ENCODE results near the gene C10orf90. TPM values are rescaled to one million over a fixed set of nuclear protein-coding genes. Genes with fewer than 3 reads are reported as not detected.

Gene C10orf90
- total RNA-seq, 2 experiments from 2014 or later = not detected

GRCh38 chr10:126658928-126659327 lies 11.6 kb downstream of the C10orf90 start:
- no peaks in the 10 kb centered on the region for H3K36me3 ChIP-seq (ENCODE audit: insufficient read depth, low read length)
- Mint-ChIP-seq H3K36me3 (ENCODE audit: low read depth) (no peaks in the 10 kb centered on the region), H3K4me1 (ENCODE audit: low read depth) (no peaks in the 10 kb centered on the region), H3K27me3 (peaks cover 9% of the 10 kb centered on the region), H3K9me3 (no peaks in the 10 kb centered on the region), H3K4me3 (no peak overlapping the region), H3K27ac (no peak overlapping the region)
- ATAC-seq (ENCODE audit: poor library complexity) (no peak), DNase-seq (no peak)
- ChIA-PET POLR2A (no interaction called here), CTCF (no interaction called here)
- H3K27me3 ChIP-seq (ENCODE audit: control insufficient read depth in 1 of 2, insufficient read depth in 2 of 2, low read length in 2 of 2) = no peaks in the 10 kb centered on the region
- TF ChIP-seq, protein P1, sequence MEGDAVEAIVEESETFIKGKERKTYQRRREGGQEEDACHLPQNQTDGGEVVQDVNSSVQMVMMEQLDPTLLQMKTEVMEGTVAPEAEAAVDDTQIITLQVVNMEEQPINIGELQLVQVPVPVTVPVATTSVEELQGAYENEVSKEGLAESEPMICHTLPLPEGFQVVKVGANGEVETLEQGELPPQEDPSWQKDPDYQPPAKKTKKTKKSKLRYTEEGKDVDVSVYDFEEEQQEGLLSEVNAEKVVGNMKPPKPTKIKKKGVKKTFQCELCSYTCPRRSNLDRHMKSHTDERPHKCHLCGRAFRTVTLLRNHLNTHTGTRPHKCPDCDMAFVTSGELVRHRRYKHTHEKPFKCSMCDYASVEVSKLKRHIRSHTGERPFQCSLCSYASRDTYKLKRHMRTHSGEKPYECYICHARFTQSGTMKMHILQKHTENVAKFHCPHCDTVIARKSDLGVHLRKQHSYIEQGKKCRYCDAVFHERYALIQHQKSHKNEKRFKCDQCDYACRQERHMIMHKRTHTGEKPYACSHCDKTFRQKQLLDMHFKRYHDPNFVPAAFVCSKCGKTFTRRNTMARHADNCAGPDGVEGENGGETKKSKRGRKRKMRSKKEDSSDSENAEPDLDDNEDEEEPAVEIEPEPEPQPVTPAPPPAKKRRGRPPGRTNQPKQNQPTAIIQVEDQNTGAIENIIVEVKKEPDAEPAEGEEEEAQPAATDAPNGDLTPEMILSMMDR (IDR thresholded peaks at IDR 0.05) = no peak
- no peaks in the 10 kb centered on the region for H3K4me1 ChIP-seq (ENCODE audit: insufficient read depth, low read length)
- intact Hi-C loops (cut with DNase I, micrococcal nuclease) = loop anchor here in 1 of 2 experiments (10.0 kb wide), 1 partner anchor 56 kb away; no protein-coding TSS in a partner anchor
- H3K9me3 ChIP-seq (ENCODE audit: control insufficient read depth in 1 of 2, insufficient read depth in 1 of 2, low read length in 2 of 2) = peaks cover 0 to 3% of the 10 kb centered on the region in 2 experiments
- no peak overlapping the region for H3K27ac ChIP-seq (ENCODE audit: low read depth in 1 of 2, low read length in 2 of 2)
- H3K4me3 ChIP-seq (ENCODE audit: low read length) = no peak overlapping the region

- H3K36me3 Mint-ChIP-seq (ENCODE audit: low read depth) = no peaks in the 10 kb centered on the region
- H3K27ac Mint-ChIP-seq = no peak overlapping the region
- Histone ChIP-seq H3K27me3 (ENCODE audit: control insufficient read depth in 1 of 2, insufficient read depth in 2 of 2, low read length in 2 of 2) (no peaks in the 10 kb centered on the region), H3K9me3 (ENCODE audit: control insufficient read depth in 1 of 2, insufficient read depth in 1 of 2, low read length in 2 of 2) (peaks cover 0 to 3% of the 10 kb centered on the region in 2 experiments), H3K36me3 (ENCODE audit: insufficient read depth, low read length) (no peaks in the 10 kb centered on the region), H3K4me1 (ENCODE audit: insufficient read depth, low read length) (no peaks in the 10 kb centered on the region), H3K4me3 (ENCODE audit: low read length) (no peak overlapping the region), H3K27ac (ENCODE audit: low read depth in 1 of 2, low read length in 2 of 2) (no peak overlapping the region)
- H3K9me3 Mint-ChIP-seq = no peaks in the 10 kb centered on the region
- ChIA-PET POLR2A (no interaction called here), CTCF (no interaction called here)
- DNase-seq (no peak), ATAC-seq (ENCODE audit: poor library complexity) (no peak)
- H3K4me1 Mint-ChIP-seq (ENCODE audit: low read depth) = no peaks in the 10 kb centered on the region
- TF ChIP-seq, protein P1 (IDR thresholded peaks at IDR 0.05) = no peak
- no peaks in the 10 kb centered on the region for H3K27me3 Mint-ChIP-seq
- H3K4me3 Mint-ChIP-seq = no peak overlapping the region
- intact Hi-C loops (cut with DNase I, micrococcal nuclease) = loop anchor here in 1 of 2 experiments (10.0 kb wide), 1 partner anchor 60 kb away; no protein-coding TSS in a partner anchor
Observed at GRCh38 chr10:126654579-126654978, 15.9 kb downstream of the C10orf90 start.

DNA sequence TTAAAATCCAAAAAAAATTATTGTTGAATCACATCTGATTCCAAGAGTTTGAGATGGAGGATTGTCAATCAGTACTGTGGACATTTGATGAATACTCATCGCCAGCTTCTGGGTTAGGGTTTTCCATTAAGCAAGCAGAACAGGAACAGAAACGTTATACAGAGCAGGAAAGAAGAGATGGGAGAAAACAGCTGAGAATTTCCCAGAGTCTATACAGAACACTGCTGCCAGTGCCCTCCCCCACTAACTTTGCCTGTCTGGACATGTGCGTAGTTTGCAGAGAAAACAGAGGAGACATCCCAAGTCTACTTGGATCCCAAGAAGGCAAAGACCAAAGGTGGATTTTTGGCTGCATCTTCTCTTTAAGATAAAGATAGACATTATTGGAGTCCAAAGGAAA lies 19.0 kb downstream of the C10orf90 start:
- ChIA-PET POLR2A (no interaction called here), CTCF (no interaction called here)
- no peaks in the 10 kb centered on the region for H3K4me1 ChIP-seq (ENCODE audit: insufficient read depth, low read length)
- H3K4me3 Mint-ChIP-seq = no peak overlapping the region
- no peaks in the 10 kb centered on the region for H3K9me3 ChIP-seq (ENCODE audit: control insufficient read depth in 1 of 2, insufficient read depth in 1 of 2, low read length in 2 of 2)
- no peak for DNase-seq
- H3K4me1 Mint-ChIP-seq (ENCODE audit: low read depth) = no peaks in the 10 kb centered on the region
- H3K9me3 Mint-ChIP-seq = peaks cover 2% of the 10 kb centered on the region
- H3K27ac Mint-ChIP-seq = no peak overlapping the region
- no peak overlapping the region for H3K4me3 ChIP-seq (ENCODE audit: low read length)
- H3K27me3 Mint-ChIP-seq = no peaks in the 10 kb centered on the region
- no peak overlapping the region for H3K27ac ChIP-seq (ENCODE audit: low read depth in 1 of 2, low read length in 2 of 2)
- intact Hi-C loops (cut with DNase I, micrococcal nuclease) = loop anchor here in 1 of 2 experiments (10.0 kb wide), 1 partner anchor 63 kb away; no protein-coding TSS in a partner anchor
- H3K36me3 Mint-ChIP-seq (ENCODE audit: low read depth) = no peaks in the 10 kb centered on the region
- ATAC-seq (ENCODE audit: poor library complexity) = no peak
- no peaks in the 10 kb centered on the region for H3K27me3 ChIP-seq (ENCODE audit: control insufficient read depth in 1 of 2, insufficient read depth in 2 of 2, low read length in 2 of 2)
- TF ChIP-seq, protein P1 (IDR thresholded peaks at IDR 0.05) = no peak
- no peaks in the 10 kb centered on the region for H3K36me3 ChIP-seq (ENCODE audit: insufficient read depth, low read length)
